ENCODE results near the gene CDH4.

DNA sequence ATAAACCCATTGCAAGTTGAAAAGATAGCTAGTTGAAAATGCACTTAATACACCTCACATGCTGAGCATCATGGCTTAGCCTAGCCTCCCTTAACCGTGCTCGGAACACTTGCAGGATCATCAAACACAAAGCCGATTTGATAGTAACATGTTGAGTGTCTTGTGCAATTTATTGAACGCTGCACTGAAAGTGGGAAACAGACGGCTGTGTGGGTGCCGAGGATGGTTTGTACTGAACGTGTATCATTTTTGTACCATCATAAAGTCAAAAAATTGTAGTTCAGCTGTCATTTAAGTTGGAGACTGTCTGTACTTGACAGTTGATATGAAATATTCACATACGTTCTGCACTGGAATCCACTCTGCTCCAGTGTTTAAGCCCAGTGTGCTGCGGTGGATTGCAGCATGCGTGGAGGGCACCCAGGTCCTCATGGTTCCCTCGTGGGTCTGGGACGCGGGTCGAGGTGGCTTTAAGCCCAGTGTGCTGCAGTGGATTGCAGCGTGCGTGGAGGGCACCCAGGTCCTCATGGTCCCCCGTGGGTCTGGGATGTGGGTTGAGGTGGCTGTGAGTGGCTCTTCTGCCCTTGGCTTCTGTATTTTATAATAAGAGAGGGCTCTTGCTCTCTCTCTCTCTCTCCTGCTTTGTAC is 77.0 kb downstream of the CDH4 start:
- no peak for TF ChIP-seq MAFK (conservative IDR thresholded peaks at IDR 0.05 in 1 of 2, IDR thresholded peaks at IDR 0.05 in 1 of 2; ENCODE audit: low read length in 2 of 2)
- no peak for TF ChIP-seq TCF12 (IDR thresholded peaks at IDR 0.05)
- TF ChIP-seq TCF12 (CRISPR knock-in tag; IDR thresholded peaks at IDR 0.05) = no peak
- TF ChIP-seq, protein P1, sequence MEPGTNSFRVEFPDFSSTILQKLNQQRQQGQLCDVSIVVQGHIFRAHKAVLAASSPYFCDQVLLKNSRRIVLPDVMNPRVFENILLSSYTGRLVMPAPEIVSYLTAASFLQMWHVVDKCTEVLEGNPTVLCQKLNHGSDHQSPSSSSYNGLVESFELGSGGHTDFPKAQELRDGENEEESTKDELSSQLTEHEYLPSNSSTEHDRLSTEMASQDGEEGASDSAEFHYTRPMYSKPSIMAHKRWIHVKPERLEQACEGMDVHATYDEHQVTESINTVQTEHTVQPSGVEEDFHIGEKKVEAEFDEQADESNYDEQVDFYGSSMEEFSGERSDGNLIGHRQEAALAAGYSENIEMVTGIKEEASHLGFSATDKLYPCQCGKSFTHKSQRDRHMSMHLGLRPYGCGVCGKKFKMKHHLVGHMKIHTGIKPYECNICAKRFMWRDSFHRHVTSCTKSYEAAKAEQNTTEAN (CRISPR knock-in tag; conservative IDR thresholded peaks at IDR 0.05) = no peak
- no peak for TF ChIP-seq FOXO1 (CRISPR knock-in tag; IDR thresholded peaks at IDR 0.05)
- TF ChIP-seq ZNF326 (CRISPR knock-in tag; IDR thresholded peaks at IDR 0.05; ENCODE audit: borderline replicate concordance) = no peak
- TF ChIP-seq, protein P2, sequence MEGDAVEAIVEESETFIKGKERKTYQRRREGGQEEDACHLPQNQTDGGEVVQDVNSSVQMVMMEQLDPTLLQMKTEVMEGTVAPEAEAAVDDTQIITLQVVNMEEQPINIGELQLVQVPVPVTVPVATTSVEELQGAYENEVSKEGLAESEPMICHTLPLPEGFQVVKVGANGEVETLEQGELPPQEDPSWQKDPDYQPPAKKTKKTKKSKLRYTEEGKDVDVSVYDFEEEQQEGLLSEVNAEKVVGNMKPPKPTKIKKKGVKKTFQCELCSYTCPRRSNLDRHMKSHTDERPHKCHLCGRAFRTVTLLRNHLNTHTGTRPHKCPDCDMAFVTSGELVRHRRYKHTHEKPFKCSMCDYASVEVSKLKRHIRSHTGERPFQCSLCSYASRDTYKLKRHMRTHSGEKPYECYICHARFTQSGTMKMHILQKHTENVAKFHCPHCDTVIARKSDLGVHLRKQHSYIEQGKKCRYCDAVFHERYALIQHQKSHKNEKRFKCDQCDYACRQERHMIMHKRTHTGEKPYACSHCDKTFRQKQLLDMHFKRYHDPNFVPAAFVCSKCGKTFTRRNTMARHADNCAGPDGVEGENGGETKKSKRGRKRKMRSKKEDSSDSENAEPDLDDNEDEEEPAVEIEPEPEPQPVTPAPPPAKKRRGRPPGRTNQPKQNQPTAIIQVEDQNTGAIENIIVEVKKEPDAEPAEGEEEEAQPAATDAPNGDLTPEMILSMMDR (CRISPR knock-in tag; IDR thresholded peaks at IDR 0.05) = no peak
- TF ChIP-seq, protein P3, sequence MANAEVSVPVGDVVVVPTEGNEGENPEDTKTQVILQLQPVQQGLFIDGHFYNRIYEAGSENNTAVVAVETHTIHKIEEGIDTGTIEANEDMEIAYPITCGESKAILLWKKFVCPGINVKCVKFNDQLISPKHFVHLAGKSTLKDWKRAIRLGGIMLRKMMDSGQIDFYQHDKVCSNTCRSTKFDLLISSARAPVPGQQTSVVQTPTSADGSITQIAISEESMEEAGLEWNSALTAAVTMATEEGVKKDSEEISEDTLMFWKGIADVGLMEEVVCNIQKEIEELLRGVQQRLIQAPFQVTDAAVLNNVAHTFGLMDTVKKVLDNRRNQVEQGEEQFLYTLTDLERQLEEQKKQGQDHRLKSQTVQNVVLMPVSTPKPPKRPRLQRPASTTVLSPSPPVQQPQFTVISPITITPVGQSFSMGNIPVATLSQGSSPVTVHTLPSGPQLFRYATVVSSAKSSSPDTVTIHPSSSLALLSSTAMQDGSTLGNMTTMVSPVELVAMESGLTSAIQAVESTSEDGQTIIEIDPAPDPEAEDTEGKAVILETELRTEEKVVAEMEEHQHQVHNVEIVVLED (CRISPR knock-in tag; IDR thresholded peaks at IDR 0.05; ENCODE audit: borderline replicate concordance) = no peak
- no peak for TF ChIP-seq GTF2F1 (IDR thresholded peaks at IDR 0.05; ENCODE audit: low read length)
- TF ChIP-seq ZNF138 (CRISPR knock-in tag; IDR thresholded peaks at IDR 0.05; ENCODE audit: low read depth) = no peak
- TF ChIP-seq ARHGAP35 (CRISPR knock-in tag; IDR thresholded peaks at IDR 0.05; ENCODE audit: borderline replicate concordance) = no peak
- no peak for TF ChIP-seq SIX4 (CRISPR knock-in tag; IDR thresholded peaks at IDR 0.05)
- TF ChIP-seq, protein P4, sequence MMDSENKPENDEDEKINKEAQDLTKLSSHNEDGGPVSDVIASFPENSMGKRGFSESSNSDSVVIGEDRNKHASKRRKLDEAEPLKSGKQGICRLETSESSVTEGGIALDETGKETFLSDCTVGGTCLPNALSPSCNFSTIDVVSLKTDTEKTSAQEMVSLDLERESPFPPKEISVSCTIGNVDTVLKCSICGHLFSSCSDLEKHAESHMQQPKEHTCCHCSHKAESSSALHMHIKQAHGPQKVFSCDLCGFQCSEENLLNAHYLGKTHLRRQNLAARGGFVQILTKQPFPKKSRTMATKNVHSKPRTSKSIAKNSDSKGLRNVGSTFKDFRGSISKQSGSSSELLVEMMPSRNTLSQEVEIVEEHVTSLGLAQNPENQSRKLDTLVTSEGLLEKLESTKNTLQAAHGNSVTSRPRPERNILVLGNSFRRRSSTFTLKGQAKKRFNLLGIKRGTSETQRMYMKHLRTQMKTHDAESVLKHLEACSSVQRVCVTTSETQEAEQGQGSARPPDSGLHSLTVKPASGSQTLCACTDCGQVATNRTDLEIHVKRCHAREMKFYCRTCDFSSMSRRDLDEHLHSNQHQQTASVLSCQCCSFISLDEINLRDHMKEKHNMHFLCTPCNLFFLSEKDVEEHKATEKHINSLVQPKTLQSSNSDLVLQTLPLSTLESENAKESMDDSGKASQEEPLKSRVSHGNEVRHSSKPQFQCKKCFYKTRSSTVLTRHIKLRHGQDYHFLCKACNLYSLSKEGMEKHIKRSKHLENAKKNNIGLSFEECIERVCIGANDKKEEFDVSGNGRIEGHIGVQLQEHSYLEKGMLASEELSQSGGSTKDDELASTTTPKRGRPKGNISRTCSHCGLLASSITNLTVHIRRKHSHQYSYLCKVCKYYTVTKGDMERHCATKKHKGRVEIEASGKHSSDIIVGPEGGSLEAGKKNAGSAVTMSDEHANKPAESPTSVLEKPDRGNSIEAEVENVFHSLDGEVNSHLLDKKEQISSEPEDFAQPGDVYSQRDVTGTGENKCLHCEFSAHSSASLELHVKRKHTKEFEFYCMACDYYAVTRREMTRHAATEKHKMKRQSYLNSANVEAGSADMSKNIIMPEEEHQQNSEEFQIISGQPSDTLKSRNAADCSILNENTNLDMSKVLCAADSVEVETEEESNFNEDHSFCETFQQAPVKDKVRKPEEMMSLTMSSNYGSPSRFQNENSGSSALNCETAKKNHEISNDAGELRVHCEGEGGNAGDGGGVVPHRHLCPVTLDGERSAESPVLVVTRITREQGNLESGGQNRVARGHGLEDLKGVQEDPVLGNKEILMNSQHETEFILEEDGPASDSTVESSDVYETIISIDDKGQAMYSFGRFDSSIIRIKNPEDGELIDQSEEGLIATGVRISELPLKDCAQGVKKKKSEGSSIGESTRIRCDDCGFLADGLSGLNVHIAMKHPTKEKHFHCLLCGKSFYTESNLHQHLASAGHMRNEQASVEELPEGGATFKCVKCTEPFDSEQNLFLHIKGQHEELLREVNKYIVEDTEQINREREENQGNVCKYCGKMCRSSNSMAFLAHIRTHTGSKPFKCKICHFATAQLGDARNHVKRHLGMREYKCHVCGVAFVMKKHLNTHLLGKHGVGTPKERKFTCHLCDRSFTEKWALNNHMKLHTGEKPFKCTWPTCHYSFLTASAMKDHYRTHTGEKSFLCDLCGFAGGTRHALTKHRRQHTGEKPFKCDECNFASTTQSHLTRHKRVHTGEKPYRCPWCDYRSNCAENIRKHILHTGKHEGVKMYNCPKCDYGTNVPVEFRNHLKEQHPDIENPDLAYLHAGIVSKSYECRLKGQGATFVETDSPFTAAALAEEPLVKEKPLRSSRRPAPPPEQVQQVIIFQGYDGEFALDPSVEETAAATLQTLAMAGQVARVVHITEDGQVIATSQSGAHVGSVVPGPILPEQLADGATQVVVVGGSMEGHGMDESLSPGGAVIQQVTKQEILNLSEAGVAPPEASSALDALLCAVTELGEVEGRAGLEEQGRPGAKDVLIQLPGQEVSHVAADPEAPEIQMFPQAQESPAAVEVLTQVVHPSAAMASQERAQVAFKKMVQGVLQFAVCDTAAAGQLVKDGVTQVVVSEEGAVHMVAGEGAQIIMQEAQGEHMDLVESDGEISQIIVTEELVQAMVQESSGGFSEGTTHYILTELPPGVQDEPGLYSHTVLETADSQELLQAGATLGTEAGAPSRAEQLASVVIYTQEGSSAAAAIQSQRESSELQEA (CRISPR knock-in tag; IDR thresholded peaks at IDR 0.05; ENCODE audit: not compliant biosample characterization) = no peak

Measured in HepG2 (cell line).